HCT116 (cell line): ENCODE results near the gene HTR1E. TPM values are rescaled to one million over a fixed set of nuclear protein-coding genes. Genes with fewer than 3 reads are reported as not detected.
"Not testable (repeated sequence)": the region's sequence is repeated elsewhere in the genome, so short reads cannot be mapped to it uniquely, and the experiment has no call there.

ENCODE experiments used
- ATAC-seq: fragments of 200-7000 bp; cut with Tn5 transposase; 2 replicates; pipeline ENCODE4 v1.9.1; 2020; ENCODE audit warnings: mild to moderate bottlenecking, moderate library complexity
- BruUV-seq: library from RNA; stranded (reverse); fragments of 400-500 nt; replicated peaks from 2 replicates; lab custom pipeline; 2021; lab: Mats Ljungman, UMichigan
- CTCF ChIA-PET: fragments of 300-600 bp; sonication (Branson Sonifier 250); formaldehyde crosslinking; loops from one replicate; lab custom pipeline; 2021; ENCODE audit warnings: antibody characterized with exemption; lab: Charles Lee
- POLR2A ChIA-PET: fragments of 300-600, 350-600 bp; sonication (Branson Sonifier 250); formaldehyde crosslinking; loops from one replicate; lab custom pipeline; 2021; ENCODE audit warnings: antibody characterized with exemption; lab: Charles Lee
- RAD21 ChIA-PET, 2 experiments: fragments of 300-600 bp; sonication (Branson Sonifier 250); formaldehyde crosslinking; loops; one replicate each; lab custom pipeline; 2023; ENCODE audit warnings: low total read pairs in 2 of 2; ENCODE audit not compliant: uncharacterized antibody in 2 of 2, unreplicated experiment in 2 of 2, low non-redundant PET in 1 of 2; lab: Charles Lee
- DNase-seq: peaks from one replicate; pipeline ENCODE4 v3.0.0-alpha.2; 2010; ENCODE audit warnings: low read depth, low spot score
- H2AFZ ChIP-seq: fragments of 200-600 bp; shearing (Covaris generic), sonication (generic); 2 replicates; pipeline ENCODE4 v1.6.1; 2017; ENCODE audit warnings: low read depth, mixed run types, mixed read lengths, antibody characterized with exemption, low read length; ENCODE audit not compliant: poor library complexity, severe bottlenecking
- H3K27ac ChIP-seq: 2 replicates; pipeline ENCODE4 v1.5.1; 2012; ENCODE audit warnings: low read depth, low read length
- H3K27me3 ChIP-seq: fragments of 200-600 bp; sonication (generic); 2 replicates; pipeline ENCODE4 v1.6.1; 2016; ENCODE audit warnings: mixed run types, low read length, mixed read lengths; ENCODE audit not compliant: insufficient read depth
- H3K36me3 ChIP-seq, 2 experiments: fragments of 200-500 bp in 1 of 2; fragments of 200-600 bp in 1 of 2; sonication (Bioruptor generic) in 1 of 2; sonication (generic) in 1 of 2; 2 replicates each; pipeline versions ENCODE4 v1.5.1 to v1.6.1; 2014 to 2016; ENCODE audit warnings: low read length in 2 of 2, inconsistent platforms in 1 of 2, mixed read lengths in 1 of 2, mixed run types in 1 of 2; ENCODE audit not compliant: insufficient read depth in 2 of 2, control insufficient read depth in 1 of 2
- H3K4me1 ChIP-seq, 2 experiments: fragments of 200-600 bp in 1 of 2; sonication (generic) in 1 of 2; 2 replicates each; pipeline versions ENCODE4 v1.5.1 to v1.6.1; 2012 to 2017; ENCODE audit warnings: low read length in 2 of 2, inconsistent platforms in 1 of 2, mild to moderate bottlenecking in 1 of 2, mixed read lengths in 1 of 2, mixed run types in 1 of 2, moderate library complexity in 1 of 2; ENCODE audit not compliant: insufficient read depth in 2 of 2, control insufficient read depth in 1 of 2
- H3K4me2 ChIP-seq: fragments of 200-600 bp; sonication (generic); 2 replicates; pipeline ENCODE4 v1.6.1; 2017; ENCODE audit warnings: mixed run types, low read length, mixed read lengths
- H3K4me3 ChIP-seq, 2 experiments: fragments of 200-600 bp in 1 of 2; sonication (generic) in 1 of 2; replicated peaks in 1 of 2; 2 replicates each; pipeline ENCODE4 v1.5.1; 2011 to 2016; ENCODE audit warnings: low read length in 2 of 2, control low read depth in 1 of 2, low read depth in 1 of 2, mild to moderate bottlenecking in 1 of 2, mixed read lengths in 1 of 2, mixed run types in 1 of 2
- H3K79me2 ChIP-seq: fragments of 200-600 bp; sonication (generic); 2 replicates; pipeline ENCODE4 v1.6.1; 2017; ENCODE audit warnings: mild to moderate bottlenecking, mixed run types, low read length, moderate library complexity, mixed read lengths; ENCODE audit not compliant: insufficient read depth
- H3K9ac ChIP-seq: fragments of 200-600 bp; sonication (generic); 2 replicates; pipeline ENCODE4 v1.6.1; 2016; ENCODE audit warnings: low read length, mixed read lengths
- H3K9me2 ChIP-seq: fragments of 200-600 bp; sonication (generic), shearing (Covaris generic); 2 replicates; pipeline ENCODE4 v1.6.1; 2017; ENCODE audit warnings: mixed run types, mild to moderate bottlenecking, moderate library complexity; ENCODE audit not compliant: insufficient read depth
- H3K9me3 ChIP-seq, 2 experiments: fragments of 200-500 bp in 1 of 2; fragments of 200-600 bp in 1 of 2; sonication (Bioruptor generic) in 1 of 2; sonication (generic) in 1 of 2; 2 replicates each; pipeline ENCODE4 v1.6.1; 2014 to 2017; ENCODE audit warnings: low read length in 2 of 2, mixed read lengths in 2 of 2, inconsistent platforms in 1 of 2, low read depth in 1 of 2, mild to moderate bottlenecking in 1 of 2, mixed run types in 1 of 2, moderate library complexity in 1 of 2; ENCODE audit not compliant: control insufficient read depth in 1 of 2, insufficient read depth in 1 of 2
- H4K20me1 ChIP-seq: fragments of 200-600 bp; sonication (generic), shearing (Covaris generic); 2 replicates; pipeline ENCODE4 v1.6.1; 2017; ENCODE audit warnings: mixed run types, mild to moderate bottlenecking, moderate library complexity; ENCODE audit not compliant: insufficient read depth
- ATF3 ChIP-seq: IDR thresholded peaks from 2 replicates; pipeline ENCODE4 v1.6.1; 2012
- CBX3 ChIP-seq: IDR thresholded peaks from 2 replicates; pipeline ENCODE4 v1.6.1; 2012; ENCODE audit warnings: low read depth
- FOSL1 ChIP-seq: IDR thresholded peaks from 2 replicates; pipeline ENCODE4 v1.6.1; 2012; ENCODE audit warnings: low read depth
- JUND ChIP-seq: IDR thresholded peaks from 2 replicates; pipeline ENCODE4 v1.6.1; 2012
- MAX ChIP-seq: IDR thresholded peaks from 2 replicates; pipeline ENCODE4 v1.6.1; 2012
- POLR2AphosphoS5 ChIP-seq: IDR thresholded peaks from 2 replicates; pipeline ENCODE4 v1.6.1; 2011; ENCODE audit warnings: mild to moderate bottlenecking, low read depth, low read length, moderate library complexity
- RAD21 ChIP-seq: IDR thresholded peaks from 2 replicates; pipeline ENCODE4 v1.6.1; 2012; ENCODE audit warnings: low read depth, mild to moderate bottlenecking
- SRF ChIP-seq: IDR thresholded peaks from 2 replicates; pipeline ENCODE4 v1.6.1; 2012; ENCODE audit warnings: low read depth
- YY1 ChIP-seq: IDR thresholded peaks from 2 replicates; pipeline ENCODE4 v1.6.1; 2011; ENCODE audit warnings: low read length, low read depth, moderate library complexity, mild to moderate bottlenecking; ENCODE audit not compliant: insufficient replicate concordance; ENCODE audit errors: extremely low read depth
- ZFX ChIP-seq: fragments of 450-650 bp; IDR thresholded peaks from 2 replicates; pipeline ENCODE4 v1.6.1; 2017
- ZNF274 ChIP-seq: fragments of 200-500 bp; sonication (Bioruptor generic); IDR thresholded peaks from 2 replicates; pipeline ENCODE4 v1.6.1; 2014; ENCODE audit warnings: mild to moderate bottlenecking, low read depth, low read length, inconsistent platforms
- intact Hi-C: fragments of 100-400 bp; cut with micrococcal nuclease; formaldehyde crosslinking; loops from 2 replicates; pipeline ENCODE4 v1.10.0; 2022
- total RNA-seq: library from RNA; stranded (reverse); gene quantifications from one replicate; pipeline ENCODE4 v1.2.1, GENCODE V29; 2021; ENCODE audit not compliant: unreplicated experiment
- TF ChIP-seq, protein P1 (sequence below), 3 experiments: fragments of 200-600 bp in 1 of 3; sonication (generic) in 1 of 3; IDR thresholded peaks in 2 of 3; conservative IDR thresholded peaks in 1 of 3; 2 replicates each; pipeline ENCODE4 v1.5.1; 2012 to 2017; ENCODE audit warnings: low read depth in 2 of 3, low read length in 2 of 3, antibody characterized with exemption in 1 of 3, borderline replicate concordance in 1 of 3, control low read depth in 1 of 3, mild to moderate bottlenecking in 1 of 3, mixed read lengths in 1 of 3, mixed run types in 1 of 3, moderate library complexity in 1 of 3; ENCODE audit not compliant: insufficient read depth in 1 of 3

The HTR1E gene
- total RNA-seq, 1 experiment from 2014 or later: not detected

- H3K4me2 ChIP-seq, H3K4me1 ChIP-seq, POLR2A ChIA-PET, H2AFZ ChIP-seq, H3K9me3 ChIP-seq, intact Hi-C loops, H3K9ac ChIP-seq, RAD21 ChIA-PET, CTCF ChIA-PET, DNase-seq, H3K27ac ChIP-seq, H3K9me2 ChIP-seq, H3K4me3 ChIP-seq, ATAC-seq, BruUV-seq, H3K36me3 ChIP-seq, H3K79me2 ChIP-seq, H4K20me1 ChIP-seq, H3K27me3 ChIP-seq: not testable (repeated sequence)
Measured at GRCh38 chr6:87006541-87006940, 69.2 kb downstream of the HTR1E start.

GRCh38 chr6:87009581-87009980 is 72.3 kb downstream of the HTR1E start:
- H3K4me1 ChIP-seq, H3K9me2 ChIP-seq, H3K9me3 ChIP-seq, POLR2A ChIA-PET, H2AFZ ChIP-seq, BruUV-seq, H3K9ac ChIP-seq, H4K20me1 ChIP-seq, H3K79me2 ChIP-seq, H3K27ac ChIP-seq, RAD21 ChIA-PET, ATAC-seq, H3K4me2 ChIP-seq, CTCF ChIA-PET, DNase-seq, intact Hi-C loops, H3K4me3 ChIP-seq, H3K36me3 ChIP-seq: not testable (repeated sequence)
- H3K27me3 ChIP-seq: 0 out of 2 replicates have a peak, but pooled peaks cover 14% of the 10 kb centered on the region

DNA sequence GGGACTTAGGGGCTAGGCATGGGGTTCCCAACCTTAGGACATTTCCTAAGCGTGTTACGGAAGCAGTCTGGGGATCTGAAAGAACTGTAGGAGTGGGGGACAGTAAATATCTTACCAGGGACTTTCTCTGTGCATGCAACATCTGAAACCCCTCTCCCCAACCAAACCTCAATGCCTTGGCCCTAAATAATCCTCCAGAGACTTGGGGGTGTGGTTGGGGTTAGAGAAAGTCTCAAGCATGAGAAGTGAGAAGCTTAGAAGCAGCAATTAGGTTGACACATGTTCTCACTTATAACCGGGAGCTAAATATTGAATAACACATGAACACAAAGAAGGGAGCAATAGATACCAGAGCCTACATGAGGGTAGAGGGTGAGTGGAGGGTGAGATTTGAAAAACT is 74.7 kb downstream of the HTR1E start:
- intact Hi-C loops: no loop called here
- no peak overlapping the region for H3K9ac ChIP-seq
- no peaks in the 10 kb centered on the region for H4K20me1 ChIP-seq
- TF ChIP-seq CBX3 (no peak), FOSL1 (no peak), POLR2AphosphoS5 (no peak), ZNF274 (no peak), YY1 (no peak), RAD21 (no peak), JUND (no peak), ZFX (no peak), ATF3 (no peak), MAX (no peak), SRF (no peak)
- TF ChIP-seq, protein P1, sequence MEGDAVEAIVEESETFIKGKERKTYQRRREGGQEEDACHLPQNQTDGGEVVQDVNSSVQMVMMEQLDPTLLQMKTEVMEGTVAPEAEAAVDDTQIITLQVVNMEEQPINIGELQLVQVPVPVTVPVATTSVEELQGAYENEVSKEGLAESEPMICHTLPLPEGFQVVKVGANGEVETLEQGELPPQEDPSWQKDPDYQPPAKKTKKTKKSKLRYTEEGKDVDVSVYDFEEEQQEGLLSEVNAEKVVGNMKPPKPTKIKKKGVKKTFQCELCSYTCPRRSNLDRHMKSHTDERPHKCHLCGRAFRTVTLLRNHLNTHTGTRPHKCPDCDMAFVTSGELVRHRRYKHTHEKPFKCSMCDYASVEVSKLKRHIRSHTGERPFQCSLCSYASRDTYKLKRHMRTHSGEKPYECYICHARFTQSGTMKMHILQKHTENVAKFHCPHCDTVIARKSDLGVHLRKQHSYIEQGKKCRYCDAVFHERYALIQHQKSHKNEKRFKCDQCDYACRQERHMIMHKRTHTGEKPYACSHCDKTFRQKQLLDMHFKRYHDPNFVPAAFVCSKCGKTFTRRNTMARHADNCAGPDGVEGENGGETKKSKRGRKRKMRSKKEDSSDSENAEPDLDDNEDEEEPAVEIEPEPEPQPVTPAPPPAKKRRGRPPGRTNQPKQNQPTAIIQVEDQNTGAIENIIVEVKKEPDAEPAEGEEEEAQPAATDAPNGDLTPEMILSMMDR (IDR thresholded peaks at IDR 0.05 in 2 of 3, conservative IDR thresholded peaks at IDR 0.05 in 1 of 3; ENCODE audit: borderline replicate concordance in 1 of 3, insufficient read depth in 1 of 3, low read depth in 2 of 3, low read length in 2 of 3): no peak
- TF ChIP-seq, all 23 proteins: peak for 0
- H3K79me2 ChIP-seq: no peaks in the 10 kb centered on the region
- POLR2A ChIA-PET: no interaction called here
- ATAC-seq (no peak), DNase-seq (no peak)
- no peaks in the 10 kb centered on the region for H3K36me3 ChIP-seq
- H3K9me2 ChIP-seq: no peaks in the 10 kb centered on the region
- peaks cover 19% of the 10 kb centered on the region; the same call in 1 of the 2 replicates for H3K27me3 ChIP-seq
- H2AFZ ChIP-seq: no peak overlapping the region
- H3K4me1 ChIP-seq: no peaks in the 10 kb centered on the region
- H3K4me2 ChIP-seq: no peak overlapping the region
- no peak overlapping the region for H3K27ac ChIP-seq
- RAD21 ChIA-PET: no interaction called here
- no peak overlapping the region for H3K4me3 ChIP-seq
- H3K9me3 ChIP-seq: no peaks in the 10 kb centered on the region
- CTCF ChIA-PET: no interaction called here
- BruUV-seq: no TSS peak
